ENCODE results near the gene MPZL1. TPM values are rescaled to one million over a fixed set of nuclear protein-coding genes. Genes with fewer than 3 reads are reported as not detected.

The MPZL1 gene
- total RNA-seq, 4 donors from 2014 or later, result 32.9 to 79.5 (median 58.2) TPM

DNA sequence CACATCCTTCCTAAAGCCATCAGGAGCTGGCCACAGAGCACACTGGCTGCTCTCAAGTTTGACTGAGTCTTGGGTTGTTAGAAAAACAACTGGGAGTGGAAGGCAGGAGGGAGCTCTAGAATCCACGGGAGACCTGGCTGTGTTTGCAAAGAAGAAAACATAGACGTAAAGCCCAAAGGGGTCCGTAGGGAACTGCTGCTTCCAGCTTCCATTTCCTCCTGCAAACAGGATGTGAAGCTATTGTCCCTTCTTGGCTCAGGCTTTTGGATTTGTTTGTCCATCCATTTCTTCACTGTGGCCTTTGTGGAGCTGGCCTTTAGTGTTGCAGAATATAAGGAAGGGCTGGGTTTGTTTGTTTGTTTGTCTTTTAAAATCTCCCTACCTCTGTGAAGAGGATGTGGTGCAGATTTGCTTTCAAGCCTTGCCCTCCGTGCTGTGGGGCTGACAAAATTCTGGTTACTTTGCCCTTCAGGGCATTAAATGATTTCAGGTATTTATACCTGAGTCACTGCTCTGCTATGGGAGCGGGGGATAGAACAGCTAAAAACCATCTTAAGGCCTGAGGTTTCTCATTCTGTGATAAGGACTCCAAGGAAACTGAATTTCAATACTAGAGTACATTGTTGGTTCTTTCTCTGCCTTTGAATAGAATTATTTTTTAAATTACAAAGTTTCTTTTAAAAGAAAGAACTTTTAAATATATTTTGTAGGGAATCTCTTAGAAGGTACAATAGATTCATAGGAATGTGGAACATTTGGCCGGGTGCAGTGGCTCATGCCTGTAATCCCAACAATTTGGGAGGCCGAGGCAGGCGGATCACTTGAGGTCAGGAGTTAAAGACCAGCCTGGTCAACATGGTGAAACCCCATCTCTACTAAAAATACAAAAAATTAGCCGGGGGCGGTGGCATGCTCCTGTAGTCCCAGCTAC is 74.3 kb downstream of the MPZL1 start:
- intact Hi-C loops (cut with DNase I; ENCODE audit: low total_unique reads), result no loop called here
- TF ChIP-seq EP300 (IDR thresholded peaks at IDR 0.05; ENCODE audit: low read depth), result no peak
- TF ChIP-seq, protein P1, sequence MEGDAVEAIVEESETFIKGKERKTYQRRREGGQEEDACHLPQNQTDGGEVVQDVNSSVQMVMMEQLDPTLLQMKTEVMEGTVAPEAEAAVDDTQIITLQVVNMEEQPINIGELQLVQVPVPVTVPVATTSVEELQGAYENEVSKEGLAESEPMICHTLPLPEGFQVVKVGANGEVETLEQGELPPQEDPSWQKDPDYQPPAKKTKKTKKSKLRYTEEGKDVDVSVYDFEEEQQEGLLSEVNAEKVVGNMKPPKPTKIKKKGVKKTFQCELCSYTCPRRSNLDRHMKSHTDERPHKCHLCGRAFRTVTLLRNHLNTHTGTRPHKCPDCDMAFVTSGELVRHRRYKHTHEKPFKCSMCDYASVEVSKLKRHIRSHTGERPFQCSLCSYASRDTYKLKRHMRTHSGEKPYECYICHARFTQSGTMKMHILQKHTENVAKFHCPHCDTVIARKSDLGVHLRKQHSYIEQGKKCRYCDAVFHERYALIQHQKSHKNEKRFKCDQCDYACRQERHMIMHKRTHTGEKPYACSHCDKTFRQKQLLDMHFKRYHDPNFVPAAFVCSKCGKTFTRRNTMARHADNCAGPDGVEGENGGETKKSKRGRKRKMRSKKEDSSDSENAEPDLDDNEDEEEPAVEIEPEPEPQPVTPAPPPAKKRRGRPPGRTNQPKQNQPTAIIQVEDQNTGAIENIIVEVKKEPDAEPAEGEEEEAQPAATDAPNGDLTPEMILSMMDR (IDR thresholded peaks at IDR 0.05), result no peak
- TF ChIP-seq POLR2AphosphoS5 (IDR thresholded peaks at IDR 0.05), result no peak
- no peak for TF ChIP-seq POLR2A (IDR thresholded peaks at IDR 0.05)
- Histone ChIP-seq H3K4me3 (no peak overlapping the region), H3K4me1 (peaks cover 0 to 16% (median 2%) of the 10 kb centered on the region in 4 donors), H3K9me3 (no peaks in the 10 kb centered on the region), H3K27me3 (no peaks in the 10 kb centered on the region), H3K36me3 (no peaks in the 10 kb centered on the region), H3K27ac (peak overlapping the region; percentile 27 to 71 (median 64))
- in situ Hi-C loops (cut with MboI; ENCODE audit: low pct_ligation_motif_present in 1 of 4, low pct_unique_long_range_greater_than_20kb in 1 of 4, low sequenced_read_pairs in 3 of 4), result no loop called here
- no peak for DNase-seq
- WGBS, 2 donors (ENCODE audit: low coverage in 1 of 2), result 68 to 85% methylated on average over 5 to 10 of the region's 10 CpGs

DNA sequence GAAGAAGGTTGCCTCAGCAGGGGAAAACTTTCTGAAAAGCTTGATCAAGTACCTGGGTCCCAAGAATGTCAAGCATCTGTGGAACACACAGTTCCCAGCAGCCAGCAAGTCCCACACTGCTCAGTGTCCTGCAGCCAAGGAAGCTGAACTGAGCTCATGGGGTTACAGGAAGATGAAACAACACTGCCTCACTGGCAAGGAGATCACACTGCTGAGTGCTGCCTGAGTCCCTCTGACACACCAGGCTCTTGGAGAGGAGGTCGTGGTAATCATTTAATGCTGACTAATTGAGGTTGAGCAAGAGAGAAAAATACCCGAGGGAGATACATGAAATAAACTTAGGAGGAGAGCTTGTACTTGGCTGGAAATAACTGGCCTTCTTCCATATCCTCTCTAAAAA is 75.2 kb downstream of the MPZL1 start:
- Histone ChIP-seq H3K27me3 (no peaks in the 10 kb centered on the region), H3K4me1 (peaks cover 0 to 16% (median 2%) of the 10 kb centered on the region in 4 donors), H3K36me3 (no peaks in the 10 kb centered on the region), H3K4me3 (no peak overlapping the region), H3K9me3 (no peaks in the 10 kb centered on the region), H3K27ac (peak overlapping the region; percentile 27 to 71 (median 64))
- 19 to 29% methylated on average over 1 to 2 of the region's 2 CpGs for WGBS, 2 donors (ENCODE audit: low coverage in 1 of 2)
- intact Hi-C loops (cut with DNase I; ENCODE audit: low total_unique reads), result no loop called here
- peak; percentile 47 for DNase-seq
- in situ Hi-C loops (cut with MboI; ENCODE audit: low pct_ligation_motif_present in 1 of 4, low pct_unique_long_range_greater_than_20kb in 1 of 4, low sequenced_read_pairs in 3 of 4), result no loop called here
- no peak for TF ChIP-seq EP300 (IDR thresholded peaks at IDR 0.05; ENCODE audit: low read depth)
- peak; percentile 38 to 78 (median 72) for TF ChIP-seq POLR2AphosphoS5 (IDR thresholded peaks at IDR 0.05)

DNA sequence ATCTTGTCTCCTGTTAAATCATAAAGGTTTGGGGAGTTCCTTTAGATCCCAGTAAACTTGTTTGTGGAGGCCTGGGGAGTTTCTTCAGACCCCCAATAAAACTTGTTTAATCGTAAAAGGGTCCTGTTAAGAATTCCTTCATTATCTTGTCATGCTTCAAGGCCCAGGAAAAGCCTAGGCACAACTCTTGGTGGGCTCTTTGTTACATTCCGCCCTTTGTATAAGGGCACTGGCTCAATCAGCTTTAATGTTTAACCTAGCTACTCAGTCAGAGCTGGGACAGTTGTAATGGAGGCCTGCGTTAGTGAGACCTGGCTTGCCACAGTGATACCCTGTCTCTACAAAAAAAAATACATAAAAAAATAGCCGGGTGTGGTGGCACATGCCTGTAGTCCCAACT is 77.2 kb downstream of the MPZL1 start:
- H3K4me3 ChIP-seq, result no peak overlapping the region
- intact Hi-C loops (cut with DNase I; ENCODE audit: low total_unique reads), result no loop called here
- DNase-seq, result no peak
- H3K27ac ChIP-seq, result no peak overlapping the region
- 60 to 67% methylated on average over 1 to 4 of the region's 4 CpGs for WGBS, 2 donors (ENCODE audit: low coverage in 1 of 2)
- peaks cover 0 to 20% (median 5%) of the 10 kb centered on the region in 4 donors for H3K4me1 ChIP-seq
- TF ChIP-seq, protein P1 (IDR thresholded peaks at IDR 0.05), result no peak
- TF ChIP-seq EP300 (IDR thresholded peaks at IDR 0.05; ENCODE audit: low read depth) (no peak), POLR2A (IDR thresholded peaks at IDR 0.05) (no peak), POLR2AphosphoS5 (IDR thresholded peaks at IDR 0.05) (no peak)
- H3K9me3 ChIP-seq, result no peaks in the 10 kb centered on the region
- H3K36me3 ChIP-seq, result no peaks in the 10 kb centered on the region
- in situ Hi-C loops (cut with MboI; ENCODE audit: low pct_ligation_motif_present in 1 of 4, low pct_unique_long_range_greater_than_20kb in 1 of 4, low sequenced_read_pairs in 3 of 4), result no loop called here
- no peaks in the 10 kb centered on the region for H3K27me3 ChIP-seq

DNA sequence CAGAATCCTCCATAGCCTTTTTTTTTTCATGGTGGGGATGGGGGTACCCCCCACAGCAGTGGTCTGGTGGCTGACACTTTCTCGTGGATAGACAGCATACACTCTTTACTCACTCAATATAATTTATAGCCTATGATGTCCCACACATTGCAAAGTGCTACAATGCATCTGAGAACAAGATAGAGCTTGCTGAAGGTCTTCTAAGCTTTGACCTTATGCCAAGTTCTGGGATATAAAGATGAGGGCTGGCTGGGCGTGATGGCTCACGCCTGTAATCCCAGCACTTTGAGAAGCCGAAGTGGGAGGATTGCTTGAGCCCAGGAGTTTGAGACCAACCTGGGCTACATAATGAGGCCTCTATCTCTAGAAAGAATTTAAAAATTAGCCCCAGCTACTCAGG is 78.0 kb downstream of the MPZL1 start:
- 44% methylated on average over 4 of the region's 4 CpGs; no CpG with 5 or more reads in 1 of the 2 donors for WGBS, 2 donors (ENCODE audit: low coverage in 1 of 2)
- TF ChIP-seq POLR2A (IDR thresholded peaks at IDR 0.05), result no peak
- TF ChIP-seq POLR2AphosphoS5 (IDR thresholded peaks at IDR 0.05), result no peak
- TF ChIP-seq, protein P1 (IDR thresholded peaks at IDR 0.05), result no peak
- no peak for TF ChIP-seq EP300 (IDR thresholded peaks at IDR 0.05; ENCODE audit: low read depth)
- intact Hi-C loops (cut with DNase I; ENCODE audit: low total_unique reads), result loop anchor here (5.0 kb wide), 1 partner anchor 82 kb away; no protein-coding TSS in a partner anchor

More for the DNA sequence above, 78.0 kb downstream of the MPZL1 start:
- Histone ChIP-seq H3K27me3 (no peaks in the 10 kb centered on the region), H3K9me3 (no peaks in the 10 kb centered on the region), H3K36me3 (no peaks in the 10 kb centered on the region), H3K4me3 (no peak overlapping the region), H3K4me1 (peaks cover 0 to 26% (median 5%) of the 10 kb centered on the region in 4 donors), H3K27ac (no peak overlapping the region)
- in situ Hi-C loops (cut with MboI; ENCODE audit: low pct_ligation_motif_present in 1 of 4, low pct_unique_long_range_greater_than_20kb in 1 of 4, low sequenced_read_pairs in 3 of 4), result loop anchor here in 1 of 4 donors (5.0 kb wide), 1 partner anchor 67 kb away; no protein-coding TSS in a partner anchor
- no peak for DNase-seq
